ENCODE measurements around the gene RHOBTB1. TPM values are rescaled to one million over a fixed set of nuclear protein-coding genes. Genes with fewer than 3 reads are reported as not detected.

RHOBTB1 gene
- total RNA-seq, 1 donor from 2014 or later: 0.24 TPM

DNA sequence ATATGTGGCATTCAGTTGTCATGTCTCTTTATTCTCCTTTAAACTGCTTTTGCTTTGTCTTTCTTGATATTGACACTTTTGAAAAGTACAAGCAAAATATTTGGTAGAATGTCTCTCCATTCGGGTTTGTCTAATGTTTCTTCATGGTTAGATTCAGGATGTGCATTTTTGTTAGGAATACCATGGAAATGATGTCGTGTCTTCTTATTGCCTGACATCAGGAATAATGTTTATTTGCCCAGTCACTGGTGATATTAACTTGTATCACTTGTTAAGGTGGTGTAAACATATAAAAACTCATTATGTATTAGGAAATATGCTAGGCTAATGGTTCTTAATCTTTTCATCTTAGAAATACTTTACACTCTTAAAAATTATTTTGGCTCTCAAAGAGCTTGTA lies 122.3 kb downstream of the RHOBTB1 start:
- H3K27ac Mint-ChIP-seq: no peak overlapping the region
- peaks cover 2% of the 10 kb centered on the region for H3K27me3 Mint-ChIP-seq
- no peaks in the 10 kb centered on the region for H3K36me3 Mint-ChIP-seq (ENCODE audit: low read depth)
- TF ChIP-seq, protein P1, sequence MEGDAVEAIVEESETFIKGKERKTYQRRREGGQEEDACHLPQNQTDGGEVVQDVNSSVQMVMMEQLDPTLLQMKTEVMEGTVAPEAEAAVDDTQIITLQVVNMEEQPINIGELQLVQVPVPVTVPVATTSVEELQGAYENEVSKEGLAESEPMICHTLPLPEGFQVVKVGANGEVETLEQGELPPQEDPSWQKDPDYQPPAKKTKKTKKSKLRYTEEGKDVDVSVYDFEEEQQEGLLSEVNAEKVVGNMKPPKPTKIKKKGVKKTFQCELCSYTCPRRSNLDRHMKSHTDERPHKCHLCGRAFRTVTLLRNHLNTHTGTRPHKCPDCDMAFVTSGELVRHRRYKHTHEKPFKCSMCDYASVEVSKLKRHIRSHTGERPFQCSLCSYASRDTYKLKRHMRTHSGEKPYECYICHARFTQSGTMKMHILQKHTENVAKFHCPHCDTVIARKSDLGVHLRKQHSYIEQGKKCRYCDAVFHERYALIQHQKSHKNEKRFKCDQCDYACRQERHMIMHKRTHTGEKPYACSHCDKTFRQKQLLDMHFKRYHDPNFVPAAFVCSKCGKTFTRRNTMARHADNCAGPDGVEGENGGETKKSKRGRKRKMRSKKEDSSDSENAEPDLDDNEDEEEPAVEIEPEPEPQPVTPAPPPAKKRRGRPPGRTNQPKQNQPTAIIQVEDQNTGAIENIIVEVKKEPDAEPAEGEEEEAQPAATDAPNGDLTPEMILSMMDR (IDR thresholded peaks at IDR 0.05): no peak
- no peak for DNase-seq
- CTCF ChIA-PET: no interaction called here
- H3K4me1 Mint-ChIP-seq: peaks cover 9% of the 10 kb centered on the region
- ATAC-seq (ENCODE audit: low read depth): no peak
- no peaks in the 10 kb centered on the region for H3K9me3 Mint-ChIP-seq
- POLR2A ChIA-PET: no interaction called here
- no peak overlapping the region for H3K4me3 Mint-ChIP-seq
- intact Hi-C loops (cut with micrococcal nuclease): no loop called here

DNA sequence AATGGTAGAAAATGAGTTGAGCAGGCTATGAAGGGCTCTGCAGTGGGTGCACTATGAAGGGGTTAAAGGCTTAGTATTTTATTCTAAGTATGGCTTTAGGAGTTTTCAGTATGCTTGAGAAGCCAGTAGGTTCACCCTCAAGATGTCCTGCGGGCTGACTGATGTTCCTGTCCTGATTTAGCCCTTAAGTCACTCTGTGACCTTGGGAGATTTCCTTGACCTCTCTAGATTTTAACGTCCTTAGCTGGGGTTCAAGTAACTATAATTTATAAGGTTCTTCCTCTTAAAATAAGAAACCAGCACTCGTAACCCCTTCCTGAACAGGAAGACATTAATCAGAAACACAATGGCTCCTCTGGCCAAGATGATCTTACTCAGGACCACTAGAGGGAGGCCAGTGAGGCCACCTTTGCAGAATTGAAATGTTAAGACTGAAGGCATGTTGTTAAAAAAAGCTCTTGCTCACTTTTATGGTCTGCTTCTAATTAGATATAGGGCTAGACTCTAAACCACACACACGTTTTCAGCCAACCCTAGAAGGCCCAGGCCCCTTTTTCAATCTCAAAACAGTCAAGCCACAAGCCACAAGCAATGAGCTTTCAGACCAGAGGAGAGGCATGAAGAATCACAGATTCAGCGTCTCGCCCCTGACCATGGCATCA lies 123.8 kb downstream of the RHOBTB1 start:
- peaks cover 2% of the 10 kb centered on the region for H3K27me3 Mint-ChIP-seq
- H3K4me1 Mint-ChIP-seq: peaks cover 9% of the 10 kb centered on the region
- TF ChIP-seq, protein P1 (IDR thresholded peaks at IDR 0.05): no peak
- ChIA-PET POLR2A (no interaction called here), CTCF (interaction anchor here (0.9 to 2.6 kb wide), 3 partner anchors 141 to 464 kb away, joined by 3 to 10 read pairs (median 5); no protein-coding TSS in a partner anchor)
- DNase-seq: no peak
- H3K36me3 Mint-ChIP-seq (ENCODE audit: low read depth): no peaks in the 10 kb centered on the region
- ATAC-seq (ENCODE audit: low read depth): no peak
- H3K27ac Mint-ChIP-seq: no peak overlapping the region
- intact Hi-C loops (cut with micrococcal nuclease): no loop called here
- H3K4me3 Mint-ChIP-seq: no peak overlapping the region
- no peaks in the 10 kb centered on the region for H3K9me3 Mint-ChIP-seq

Other genes with a start within 250 kb of the RHOBTB1 start
- gene CDK1, start 165.7 kb downstream of the RHOBTB1 start, total RNA-seq: 1.5 and 1.9 TPM in 2 replicates

Data from activated B cell treated with CpG ODN at 0.5 μM for 24 hours (primary cell).